Measurements from ENCODE around the gene NDUFB3. TPM values are rescaled to one million over a fixed set of nuclear protein-coding genes. Genes with fewer than 3 reads are reported as not detected.
A peak's percentile ranks its signal among the peaks of the same experiment; 100 is the strongest.
"Not testable (repeated sequence)": the region's sequence is repeated elsewhere in the genome, so short reads cannot be mapped to it uniquely, and the experiment has no call there.

NDUFB3 gene
- total RNA-seq, 2 experiments from 2014 or later: 158 to 162 TPM

DNA sequence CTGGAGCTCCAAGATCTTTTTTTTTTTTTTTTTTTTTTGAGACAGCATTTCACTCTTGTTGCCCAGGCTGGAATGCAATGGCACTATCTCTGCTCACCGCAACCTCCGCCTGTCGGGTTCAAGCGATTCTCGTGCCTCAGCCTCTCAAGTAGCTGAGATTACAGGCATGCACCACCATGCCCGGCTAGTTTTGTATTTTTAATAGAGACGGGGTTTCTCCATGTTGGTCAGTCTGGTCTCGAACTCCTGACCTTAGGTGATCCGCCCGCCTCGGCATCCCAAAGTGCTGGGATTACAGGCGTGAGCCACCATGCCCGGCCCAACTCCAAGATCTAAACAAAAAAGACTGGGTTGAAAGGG is 45.9 kb downstream of the NDUFB3 start:
- peaks cover 41% of the 10 kb centered on the region for H3K36me3 Mint-ChIP-seq

DNA sequence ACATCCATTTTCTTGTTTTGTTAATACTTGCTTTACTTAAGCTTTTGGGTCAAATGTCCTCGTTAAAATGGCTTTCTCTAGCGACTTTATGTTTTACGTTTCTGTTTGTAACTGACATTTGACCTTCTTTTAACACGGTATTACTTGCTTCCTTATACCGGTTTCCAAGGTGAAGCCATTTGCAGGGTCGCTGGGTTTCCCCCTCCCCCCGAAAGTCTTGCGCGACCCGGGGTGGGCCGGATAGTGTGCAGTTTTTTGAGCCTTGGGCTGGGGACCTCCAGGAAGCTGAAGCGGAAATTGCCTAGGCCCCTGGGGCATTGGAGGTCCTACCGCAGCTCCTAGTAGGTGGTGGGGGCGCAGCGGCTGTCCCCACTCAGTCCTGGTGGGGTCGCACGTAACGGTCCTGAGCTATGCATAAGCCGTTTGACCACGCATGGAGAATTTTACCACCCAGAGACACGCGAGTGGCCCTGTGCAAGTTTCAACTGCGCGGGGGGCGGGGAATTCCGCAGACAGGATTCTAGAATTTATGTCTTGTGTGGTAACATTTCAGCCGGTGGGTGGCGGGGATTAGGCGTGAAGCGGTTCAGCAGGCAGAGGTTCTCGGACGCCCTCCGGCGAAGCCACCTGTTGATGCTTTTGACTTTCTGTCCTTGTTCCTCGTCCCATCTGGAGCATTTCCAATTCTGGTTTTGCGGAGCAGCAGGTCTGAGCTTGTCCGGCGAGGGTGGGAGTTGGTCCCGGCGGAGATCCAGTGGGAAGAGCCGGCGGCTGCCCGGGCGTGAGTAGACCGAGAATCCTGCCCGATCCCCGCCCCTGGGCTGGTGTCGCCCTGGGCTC is 46.5 kb downstream of the NDUFB3 start:
- Mint-ChIP-seq H3K27me3 (no peaks in the 10 kb centered on the region), H3K36me3 (peaks cover 47% of the 10 kb centered on the region), H3K9me3 (no peaks in the 10 kb centered on the region), H3K4me3 (peak overlapping the region; percentile 99), H3K27ac (peak overlapping the region; percentile 97), H3K4me1 (ENCODE audit: low read depth) (peaks cover 37% of the 10 kb centered on the region)
- DNase-seq: peak; percentile 93
- intact Hi-C loops (cut with micrococcal nuclease): loop anchor here (1.0 to 10.0 kb wide), 4 partner anchors 12 to 526 kb away; partner anchors contain the start of genes CASP8 and TMEM237
- ChIA-PET POLR2A (interaction anchor here (0.6 to 8.6 kb wide), 16 partner anchors 26 to 405 kb away, joined by 3 to 49 read pairs (median 4); partner anchors contain the start of genes CASP10, CASP8, CLK1 and NIF3L1), CTCF (interaction anchor here (0.9 to 2.8 kb wide), 14 partner anchors 17 to 415 kb away, joined by 3 to 16 read pairs (median 6); partner anchors contain the start of gene CASP10)

More for the DNA sequence above, 45.9 kb downstream of the NDUFB3 start:
- ChIA-PET POLR2A (interaction anchor here (0.6 to 8.6 kb wide), 18 partner anchors 27 to 415 kb away, joined by 3 to 49 read pairs (median 4); partner anchors contain the start of genes CASP10, CASP8, CLK1 and NIF3L1), CTCF (interaction anchor here (0.9 to 2.8 kb wide), 12 partner anchors 18 to 414 kb away, joined by 3 to 16 read pairs (median 6); partner anchors contain the start of gene CASP10)
- DNase-seq: peak; percentile 59
- Mint-ChIP-seq H3K4me1 (ENCODE audit: low read depth) (peaks cover 31% of the 10 kb centered on the region), H3K27ac (peak overlapping the region; percentile 97), H3K4me3 (peak overlapping the region; percentile 99)
- intact Hi-C loops (cut with micrococcal nuclease): loop anchor here (1.0 to 10.0 kb wide), 10 partner anchors 13 to 527 kb away; partner anchors contain the start of genes CASP10, CASP8, CLK1 and HYCC2
- not testable (repeated sequence) for H3K27me3 Mint-ChIP-seq, H3K9me3 Mint-ChIP-seq

DNA sequence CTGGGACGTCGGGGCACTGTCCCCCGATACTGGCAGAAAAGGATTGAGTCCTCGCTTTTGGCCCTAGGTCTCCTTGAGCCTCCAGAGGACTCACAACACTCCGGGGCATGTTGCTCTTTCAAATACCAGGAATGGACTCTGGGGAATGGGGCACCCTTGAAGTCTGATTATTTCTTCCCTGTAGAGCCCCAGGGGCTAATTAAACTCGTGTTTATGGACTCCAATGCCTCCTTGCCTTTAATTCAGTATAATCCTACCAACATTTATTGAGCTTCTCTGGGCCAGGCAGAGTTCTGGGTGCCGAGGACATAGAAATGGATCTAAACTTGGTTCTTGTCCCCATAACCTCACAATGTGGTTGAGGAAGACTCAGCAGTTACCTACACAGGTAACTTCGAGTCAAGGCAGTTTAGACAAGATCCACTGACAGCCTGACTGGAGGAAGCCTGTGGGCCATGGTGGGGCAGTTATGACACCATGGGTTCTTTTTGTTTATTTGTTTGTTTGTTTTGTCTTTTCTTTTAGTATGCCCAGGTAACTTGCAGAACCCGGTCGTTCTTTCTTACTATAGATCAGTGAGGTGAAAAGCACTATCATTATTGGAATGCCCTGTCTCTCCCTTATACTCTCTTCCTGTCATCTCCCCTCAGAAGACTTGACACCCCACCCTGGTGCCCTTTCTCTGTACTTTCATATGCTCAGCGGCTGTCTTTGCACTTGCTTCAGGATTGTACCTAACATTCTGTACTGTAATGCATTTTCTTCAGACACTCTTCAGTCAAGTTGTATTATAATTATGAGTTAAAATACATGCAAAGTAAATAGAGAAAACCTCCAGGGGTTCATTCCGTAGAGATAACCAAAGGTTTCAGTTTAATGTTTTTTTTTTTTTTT is 47.4 kb downstream of the NDUFB3 start:
- DNase-seq: no peak
- peaks cover 45% of the 10 kb centered on the region for H3K4me1 Mint-ChIP-seq (ENCODE audit: low read depth)
- peak overlapping the region; percentile 97 for H3K27ac Mint-ChIP-seq
- POLR2A ChIA-PET: interaction anchor here (1.1 to 8.6 kb wide), 9 partner anchors 26 to 305 kb away, joined by 3 to 49 read pairs (median 8); partner anchors contain the start of genes CASP10, CASP8, CLK1 and NIF3L1
- H3K9me3 Mint-ChIP-seq: no peaks in the 10 kb centered on the region
- H3K27me3 Mint-ChIP-seq: no peaks in the 10 kb centered on the region
- intact Hi-C loops (cut with micrococcal nuclease): loop anchor here (1.0 to 10.0 kb wide), 4 partner anchors 11 to 526 kb away; partner anchors contain the start of genes CASP8 and TMEM237
- H3K36me3 Mint-ChIP-seq: peaks cover 54% of the 10 kb centered on the region
- H3K4me3 Mint-ChIP-seq: peak overlapping the region; percentile 99
- CTCF ChIA-PET: interaction anchor here (1.0 to 4.0 kb wide), 7 partner anchors 17 to 113 kb away, joined by 3 to 20 read pairs (median 8); no protein-coding TSS in a partner anchor

- POLR2A ChIA-PET: interaction anchor here (0.7 to 8.6 kb wide), 7 partner anchors 13 to 260 kb away, joined by 3 to 49 read pairs (median 3); partner anchors contain the start of genes CASP8 and CLK1
- peaks cover 61% of the 10 kb centered on the region for H3K36me3 Mint-ChIP-seq
- H3K27ac Mint-ChIP-seq: peak overlapping the region; percentile 97
- CTCF ChIA-PET: interaction anchor here (0.7 to 4.0 kb wide), 10 partner anchors 10 to 138 kb away, joined by 3 to 20 read pairs (median 3); partner anchors contain the start of genes CASP10 and CASP8
- H3K9me3 Mint-ChIP-seq: no peaks in the 10 kb centered on the region
- H3K4me1 Mint-ChIP-seq (ENCODE audit: low read depth): peaks cover 56% of the 10 kb centered on the region
- H3K27me3 Mint-ChIP-seq: no peaks in the 10 kb centered on the region
- DNase-seq: no peak
- H3K4me3 Mint-ChIP-seq: peak overlapping the region; percentile 99
- intact Hi-C loops (cut with micrococcal nuclease): no loop called here
Measured at GRCh38 chr2:201122276-201122675, 50.5 kb downstream of the NDUFB3 start.

- Mint-ChIP-seq H3K4me1 (ENCODE audit: low read depth) (peaks cover 68% of the 10 kb centered on the region), H3K36me3 (peaks cover 61% of the 10 kb centered on the region)
- intact Hi-C loops (cut with micrococcal nuclease): loop anchor here (1.0 to 2.0 kb wide), 2 partner anchors 237 to 414 kb away; partner anchors contain the start of genes NIF3L1 and PPIL3
Measured at GRCh38 chr2:201126308-201127151, 54.7 kb downstream of the NDUFB3 start.

GRCh38 chr2:201127152-201127511 is 55.3 kb downstream of the NDUFB3 start:
- H3K27me3 Mint-ChIP-seq: no peaks in the 10 kb centered on the region
- POLR2A ChIA-PET: interaction anchor here (0.7 to 2.7 kb wide), 8 partner anchors 19 to 164 kb away, joined by 3 to 9 read pairs (median 4); partner anchors contain the start of genes CASP10 and ORC2
- intact Hi-C loops (cut with micrococcal nuclease): loop anchor here (1.0 to 2.0 kb wide), 2 partner anchors 238 to 414 kb away; partner anchors contain the start of genes NIF3L1 and PPIL3
- peak overlapping the region; percentile 97 for H3K27ac Mint-ChIP-seq
- H3K4me1 Mint-ChIP-seq (ENCODE audit: low read depth): peaks cover 65% of the 10 kb centered on the region
- H3K9me3 Mint-ChIP-seq: no peaks in the 10 kb centered on the region
- CTCF ChIA-PET: interaction anchor here (0.6 to 2.3 kb wide), 4 partner anchors 50 to 603 kb away, joined by 3 to 9 read pairs (median 3); no protein-coding TSS in a partner anchor
- no peak for DNase-seq
- H3K36me3 Mint-ChIP-seq: peaks cover 61% of the 10 kb centered on the region
- H3K4me3 Mint-ChIP-seq: peak overlapping the region; percentile 99

More at GRCh38 chr2:201126308-201127151, 54.7 kb downstream of the NDUFB3 start:
- Mint-ChIP-seq H3K27ac (peak overlapping the region; percentile 97), H3K4me3 (peak overlapping the region; percentile 99), H3K27me3 (no peaks in the 10 kb centered on the region), H3K9me3 (no peaks in the 10 kb centered on the region)
- POLR2A ChIA-PET: interaction anchor here (0.7 to 2.7 kb wide), 10 partner anchors 20 to 265 kb away, joined by 3 to 9 read pairs (median 3); partner anchors contain the start of genes CASP10 and ORC2
- no peak for DNase-seq
- CTCF ChIA-PET: interaction anchor here (0.6 to 2.3 kb wide), 4 partner anchors 51 to 604 kb away, joined by 3 to 9 read pairs (median 3); no protein-coding TSS in a partner anchor

GRCh38 chr2:201127570-201127969 is 55.8 kb downstream of the NDUFB3 start:
- CTCF ChIA-PET: interaction anchor here (0.6 to 2.3 kb wide), 5 partner anchors 30 to 603 kb away, joined by 3 to 9 read pairs (median 3); no protein-coding TSS in a partner anchor
- H3K27ac Mint-ChIP-seq: peak overlapping the region; percentile 97
- H3K4me3 Mint-ChIP-seq: peak overlapping the region; percentile 99
- DNase-seq: peak; percentile 82
- no peaks in the 10 kb centered on the region for H3K9me3 Mint-ChIP-seq
- H3K27me3 Mint-ChIP-seq: no peaks in the 10 kb centered on the region
- POLR2A ChIA-PET: interaction anchor here (1.2 to 5.7 kb wide), 6 partner anchors 23 to 264 kb away, joined by 3 to 44 read pairs (median 8); partner anchors contain the start of genes CASP10 and CLK1
- peaks cover 59% of the 10 kb centered on the region for H3K36me3 Mint-ChIP-seq
- intact Hi-C loops (cut with micrococcal nuclease): loop anchor here (1.0 to 2.0 kb wide), 2 partner anchors 238 to 415 kb away; partner anchors contain the start of genes NIF3L1 and PPIL3
- H3K4me1 Mint-ChIP-seq (ENCODE audit: low read depth): peaks cover 63% of the 10 kb centered on the region

DNA sequence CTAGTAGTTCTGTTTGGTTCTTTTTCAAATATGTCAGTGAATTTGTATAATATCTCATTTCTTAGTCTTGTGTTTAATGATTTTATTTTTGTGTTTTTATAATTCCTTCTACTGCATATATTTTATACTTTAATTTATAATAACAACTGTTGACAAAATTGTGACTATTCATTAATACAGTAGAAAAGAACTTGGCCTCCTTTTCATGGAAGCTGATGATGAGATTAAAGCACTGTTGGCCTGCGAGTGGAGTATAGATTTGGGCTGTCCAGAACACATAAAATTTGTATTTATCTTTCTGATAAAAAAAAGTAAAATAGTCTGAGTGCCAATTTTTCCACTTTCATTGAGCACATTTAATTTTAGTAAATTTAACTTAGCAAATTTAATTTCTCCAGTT is 56.2 kb downstream of the NDUFB3 start:
- no peaks in the 10 kb centered on the region for H3K27me3 Mint-ChIP-seq
- H3K4me3 Mint-ChIP-seq: peak overlapping the region; percentile 99
- peak overlapping the region; percentile 97 for H3K27ac Mint-ChIP-seq
- ChIA-PET POLR2A (interaction anchor here (0.9 to 5.7 kb wide), 4 partner anchors 55 to 264 kb away, joined by 4 to 44 read pairs (median 8); partner anchors contain the start of genes CASP10, CLK1, NIF3L1 and PPIL3), CTCF (interaction anchor here (0.7 to 1.5 kb wide), 2 partner anchors 30 to 49 kb away, joined by 3 to 4 read pairs; no protein-coding TSS in a partner anchor)
- no peaks in the 10 kb centered on the region for H3K9me3 Mint-ChIP-seq
- intact Hi-C loops (cut with micrococcal nuclease): loop anchor here (2.0 kb wide), 2 partner anchors 425 to 1139 kb away; no protein-coding TSS in a partner anchor
- peaks cover 63% of the 10 kb centered on the region for H3K4me1 Mint-ChIP-seq (ENCODE audit: low read depth)
- no peak for DNase-seq
- H3K36me3 Mint-ChIP-seq: peaks cover 59% of the 10 kb centered on the region

DNA sequence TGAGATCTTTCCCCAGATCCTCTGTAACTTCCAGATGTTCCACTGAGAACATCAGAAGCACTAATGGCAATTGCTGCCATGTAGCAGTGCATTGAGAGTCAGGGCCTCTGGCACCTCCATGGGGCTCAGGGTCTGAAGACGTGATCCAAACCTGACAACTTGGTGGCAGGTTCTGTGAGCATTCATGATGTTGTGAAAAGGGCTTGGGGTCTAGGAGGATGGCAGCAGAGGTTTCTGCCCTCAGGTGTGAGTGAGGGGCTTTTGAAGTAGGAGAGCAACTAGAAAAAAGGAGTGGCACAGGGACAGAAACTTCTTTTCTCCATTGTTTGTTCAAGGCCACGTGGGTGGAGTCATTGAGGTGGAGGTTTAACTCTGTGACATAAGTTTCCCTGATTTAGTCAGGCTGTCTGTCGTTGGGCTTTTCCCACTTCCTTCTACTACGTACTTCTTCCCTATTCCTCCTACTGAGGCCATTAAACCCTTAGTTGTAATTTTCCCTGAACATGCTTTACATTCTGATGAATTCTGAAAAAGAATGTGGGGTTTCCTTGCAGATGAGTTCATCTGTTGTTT is 57.2 kb downstream of the NDUFB3 start:
- ChIA-PET CTCF (interaction anchor here (0.6 to 1.5 kb wide), 4 partner anchors 29 to 1097 kb away, joined by 3 to 4 read pairs (median 4); no protein-coding TSS in a partner anchor), POLR2A (interaction anchor here (0.9 to 5.7 kb wide), 7 partner anchors 30 to 315 kb away, joined by 3 to 44 read pairs (median 7); partner anchors contain the start of genes CASP10, CLK1, NIF3L1 and PPIL3)
- DNase-seq: peak; percentile 72
- Mint-ChIP-seq H3K9me3 (no peaks in the 10 kb centered on the region), H3K27ac (peak overlapping the region; percentile 97), H3K27me3 (no peaks in the 10 kb centered on the region), H3K36me3 (peaks cover 61% of the 10 kb centered on the region), H3K4me3 (peak overlapping the region; percentile 92), H3K4me1 (ENCODE audit: low read depth) (peaks cover 61% of the 10 kb centered on the region)
- intact Hi-C loops (cut with micrococcal nuclease): loop anchor here (1.0 to 2.0 kb wide), 8 partner anchors 58 to 1138 kb away; partner anchors contain the start of gene HYCC2
